ENCODE measurements around the gene TIE1. TPM values are rescaled to one million over a fixed set of nuclear protein-coding genes. Genes with fewer than 3 reads are reported as not detected.
A peak's percentile ranks its signal among the peaks of the same experiment; 100 is the strongest.

The TIE1 gene
- total and polyA plus RNA-seq, 2 of the 13 experiments (the other 11 are each of a cell fraction or from before 2014, with no cell fraction given): 0.58 to 0.84 TPM

- no TSS peak for BruUV-seq (replicated peaks)
- no peak for FAIRE-seq
- Histone ChIP-seq H4K20me1 (ENCODE audit: insufficient read depth, low read length) (no peaks in the 10 kb centered on the region), H3K4me3 (replicated peaks in 1 of 3; ENCODE audit: insufficient read depth in 1 of 3, low read depth in 2 of 3, low read length in 3 of 3) (peak overlapping the region in 2 of 3 experiments; percentile 58 to 70; a peak in 4 of 6 replicates), H3K4me2 (ENCODE audit: low read depth, low read length) (peak overlapping the region; percentile 77), H3K4me1 (ENCODE audit: insufficient read depth, low read length) (peaks cover 73% of the 10 kb centered on the region), H3K79me2 (ENCODE audit: insufficient read depth, low read length) (no peaks in the 10 kb centered on the region), H3K27me3 (ENCODE audit: control insufficient read depth in 1 of 2, insufficient read depth in 2 of 2, low read length in 2 of 2) (peaks cover 1 to 9% of the 10 kb centered on the region in 2 experiments; a peak in 1 of 5 replicates), H3K9me3 (ENCODE audit: low read length) (no peaks in the 10 kb centered on the region), H2AFZ (ENCODE audit: low read length) (no peak overlapping the region), H3K9ac (ENCODE audit: insufficient read depth, low read depth, low read length) (no peak overlapping the region; the same call in 1 of the 2 replicates), H3K27ac (ENCODE audit: extremely low read length, insufficient read depth, low read length) (no peak overlapping the region), H3K36me3 (replicated peaks in 1 of 2; ENCODE audit: control insufficient read depth in 1 of 2, insufficient read depth in 2 of 2, low read length in 2 of 2) (no peaks in the 10 kb centered on the region)
- CTCF ChIA-PET (ENCODE audit: low intra/inter-chr PET ratio, low total read pairs): no interaction called here
- WGBS (ENCODE audit: low lambda C conversion rate): 74% methylated on average over 11 of the region's 11 CpGs
- no peak for DNase-seq (ENCODE audit: low spot score)
- ATAC-seq: peak; percentile 6; the same call in 1 of the 3 replicates
- in situ Hi-C loops (cut with HindIII; ENCODE audit: extremely low pct_ligation_motif_present, low pct_unique_long_range_greater_than_20kb) (no loop called here), intact Hi-C loops (cut with micrococcal nuclease; ENCODE audit: unreplicated experiment) (no loop called here)
- POLR2A ChIA-PET: interaction anchor here (1.4 to 2.6 kb wide), 4 partner anchors 10 to 72 kb away, joined by 5 to 35 read pairs (median 8); partner anchors contain the start of gene CDC20
- TF ChIP-seq RARA (CRISPR knock-in tag; IDR thresholded peaks at IDR 0.05) (no peak), XBP1 (CRISPR knock-in tag; IDR thresholded peaks at IDR 0.05) (no peak), MAZ (IDR thresholded peaks at IDR 0.05; ENCODE audit: borderline replicate concordance, low read depth, low read length) (no peak), MAZ (CRISPR knock-in tag; IDR thresholded peaks at IDR 0.05; ENCODE audit: low read depth) (0 out of 2 replicates have a peak, but pooled peaks have one; percentile 42), ZNF251 (CRISPR knock-in tag; IDR thresholded peaks at IDR 0.05) (no peak), ZNF280B (CRISPR knock-in tag; IDR thresholded peaks at IDR 0.05; ENCODE audit: borderline replicate concordance) (peak; percentile 46; the same call in 1 of the 2 replicates), NCOA5 (CRISPR knock-in tag; IDR thresholded peaks at IDR 0.05) (no peak), ZNF101 (CRISPR knock-in tag; IDR thresholded peaks at IDR 0.05; ENCODE audit: borderline replicate concordance, low read depth) (no peak), CREB1 (IDR thresholded peaks at IDR 0.05) (no peak), CREB1 (CRISPR knock-in tag; IDR thresholded peaks at IDR 0.05) (no peak), ZBTB33 (CRISPR knock-in tag; IDR thresholded peaks at IDR 0.05) (peak; percentile 56), ZFP91 (CRISPR knock-in tag; IDR thresholded peaks at IDR 0.05; ENCODE audit: borderline replicate concordance) (0 out of 2 replicates have a peak, but pooled peaks have one; percentile 35), CC2D1A (CRISPR knock-in tag; IDR thresholded peaks at IDR 0.05) (0 out of 2 replicates have a peak, but pooled peaks have one; percentile 74), AGO2 (optimal IDR thresholded peaks at IDR 0.05; ENCODE audit: low read depth, low read length) (no peak), ZNF589 (CRISPR knock-in tag; conservative IDR thresholded peaks at IDR 0.05) (no peak), ZFAT (CRISPR knock-in tag; conservative IDR thresholded peaks at IDR 0.05) (no peak), ZNF276 (CRISPR knock-in tag; IDR thresholded peaks at IDR 0.05; ENCODE audit: low read depth) (no peak)
These were observed 14.7 kb upstream of the TIE1 start for GRCh38 chr1:43286115-43286514.

Data from HepG2 (cell line).